ENCODE measurements around the gene DNAJC28. TPM values are rescaled to one million over a fixed set of nuclear protein-coding genes. Genes with fewer than 3 reads are reported as not detected.
"Not testable (repeated sequence)": the region's sequence is repeated elsewhere in the genome, so short reads cannot be mapped to it uniquely, and the experiment has no call there.

Gene DNAJC28
- total and polyA plus RNA-seq, 2 experiments from 2014 or later, result 5.0 to 6.6 TPM

DNA sequence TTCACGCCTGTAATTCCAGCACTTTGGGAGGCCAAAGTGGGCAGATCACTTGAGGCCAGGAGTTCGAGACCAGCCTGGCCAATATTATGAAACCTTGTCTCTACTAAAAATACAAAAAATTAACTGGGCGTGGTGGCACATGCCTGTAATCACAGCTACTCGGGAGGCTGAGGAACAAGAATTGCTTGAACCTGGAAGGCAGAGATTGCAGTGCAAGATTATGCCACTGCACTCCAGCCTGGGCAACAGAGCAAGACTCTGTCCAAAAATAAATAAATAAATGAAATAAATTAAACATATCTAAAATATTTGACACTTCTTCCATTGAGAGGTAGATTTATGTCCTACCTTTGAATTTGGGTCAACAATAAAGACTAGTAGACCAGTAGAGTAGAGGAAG, 22.3 kb downstream of the DNAJC28 start:
- H3K36me3 ChIP-seq (ENCODE audit: insufficient read depth); ATAC-seq; DNase-seq (ENCODE audit: low spot score); H3K9me3 Mint-ChIP-seq; H3K27ac Mint-ChIP-seq; H3K4me3 Mint-ChIP-seq; H3K4me1 ChIP-seq (ENCODE audit: insufficient read depth); H3K27ac ChIP-seq (ENCODE audit: low read depth); H3K27me3 Mint-ChIP-seq (ENCODE audit: insufficient read depth, low read depth, poor library complexity); H2AFZ ChIP-seq; H3K36me3 Mint-ChIP-seq (ENCODE audit: low read depth); H3F3A ChIP-seq (replicated peaks; ENCODE audit: low read depth); H3K9me2 ChIP-seq (ENCODE audit: insufficient read depth); H3K4me2 ChIP-seq; H3K4me1 Mint-ChIP-seq; H3K27me3 ChIP-seq (ENCODE audit: insufficient read depth); H4K20me1 ChIP-seq (replicated peaks; ENCODE audit: insufficient read depth); H3K4me3 ChIP-seq: not testable (repeated sequence)
- H3K79me2 ChIP-seq (replicated peaks; ENCODE audit: insufficient read depth), result peaks cover 31% of the 10 kb centered on the region

GRCh38 chr21:33461538-33462250, 29.8 kb downstream of the DNAJC28 start:
- no peak overlapping the region for H3K27ac ChIP-seq (ENCODE audit: low read depth)
- H3K4me2 ChIP-seq, result no peak overlapping the region
- Mint-ChIP-seq H3K36me3 (ENCODE audit: low read depth) (no peaks in the 10 kb centered on the region), H3K9me3 (no peaks in the 10 kb centered on the region), H3K4me1 (peaks cover 2% of the 10 kb centered on the region; the same call in 2 of the 3 replicates), H3K27me3 (ENCODE audit: insufficient read depth, low read depth, poor library complexity) (no peaks in the 10 kb centered on the region), H3K27ac (no peak overlapping the region), H3K4me3 (no peak overlapping the region)
- H3K79me2 ChIP-seq (replicated peaks; ENCODE audit: insufficient read depth), result no peaks in the 10 kb centered on the region
- H4K20me1 ChIP-seq (replicated peaks; ENCODE audit: insufficient read depth), result no peaks in the 10 kb centered on the region; the same call in 1 of the 2 replicates
- H3K36me3 ChIP-seq (ENCODE audit: insufficient read depth), result no peaks in the 10 kb centered on the region; the same call in 1 of the 2 replicates
- H3K4me1 ChIP-seq (ENCODE audit: insufficient read depth), result peaks cover 8% of the 10 kb centered on the region; the same call in 1 of the 2 replicates
- no peak overlapping the region for H2AFZ ChIP-seq
- H3K4me3 ChIP-seq, result no peak overlapping the region
- no peaks in the 10 kb centered on the region for H3K9me2 ChIP-seq (ENCODE audit: insufficient read depth)
- ATAC-seq (no peak), DNase-seq (ENCODE audit: low spot score) (no peak)
- no peaks in the 10 kb centered on the region for H3F3A ChIP-seq (replicated peaks; ENCODE audit: low read depth)
- no peak for TF ChIP-seq CTCF (conservative IDR thresholded peaks at IDR 0.05; ENCODE audit: low read depth in 2 of 2)
- TF ChIP-seq ZNF114 (CRISPR knock-in tag; IDR thresholded peaks at IDR 0.05), result no peak
- TF ChIP-seq POLR2AphosphoS5 (IDR thresholded peaks at IDR 0.05; ENCODE audit: low read depth), result no peak
- no peak for TF ChIP-seq STAT1 (IDR thresholded peaks at IDR 0.05; ENCODE audit: unreplicated experiment)
- no peak for TF ChIP-seq CREB1 (CRISPR knock-in tag; IDR thresholded peaks at IDR 0.05; ENCODE audit: low read depth)
- no peaks in the 10 kb centered on the region for H3K27me3 ChIP-seq (ENCODE audit: insufficient read depth)

GRCh38 chr21:33458861-33459260, 32.7 kb downstream of the DNAJC28 start:
- ATAC-seq (no peak), DNase-seq (ENCODE audit: low spot score) (no peak)
- Histone ChIP-seq H3F3A (replicated peaks; ENCODE audit: low read depth) (no peaks in the 10 kb centered on the region), H3K27me3 (ENCODE audit: insufficient read depth) (no peaks in the 10 kb centered on the region), H3K4me2 (no peak overlapping the region), H3K36me3 (ENCODE audit: insufficient read depth) (no peaks in the 10 kb centered on the region; the same call in 1 of the 2 replicates), H4K20me1 (replicated peaks; ENCODE audit: insufficient read depth) (no peaks in the 10 kb centered on the region; the same call in 1 of the 2 replicates), H3K79me2 (replicated peaks; ENCODE audit: insufficient read depth) (no peaks in the 10 kb centered on the region), H2AFZ (no peak overlapping the region), H3K9me2 (ENCODE audit: insufficient read depth) (no peaks in the 10 kb centered on the region), H3K4me3 (no peak overlapping the region), H3K27ac (ENCODE audit: low read depth) (no peak overlapping the region), H3K4me1 (ENCODE audit: insufficient read depth) (peaks cover 8% of the 10 kb centered on the region; the same call in 1 of the 2 replicates)
- no peaks in the 10 kb centered on the region for H3K36me3 Mint-ChIP-seq (ENCODE audit: low read depth)
- H3K27ac Mint-ChIP-seq, result no peak overlapping the region
- H3K4me1 Mint-ChIP-seq, result peaks cover 9% of the 10 kb centered on the region
- H3K9me3 Mint-ChIP-seq, result no peaks in the 10 kb centered on the region
- no peak overlapping the region for H3K4me3 Mint-ChIP-seq
- no peaks in the 10 kb centered on the region for H3K27me3 Mint-ChIP-seq (ENCODE audit: insufficient read depth, low read depth, poor library complexity)
- TF ChIP-seq, protein P1, sequence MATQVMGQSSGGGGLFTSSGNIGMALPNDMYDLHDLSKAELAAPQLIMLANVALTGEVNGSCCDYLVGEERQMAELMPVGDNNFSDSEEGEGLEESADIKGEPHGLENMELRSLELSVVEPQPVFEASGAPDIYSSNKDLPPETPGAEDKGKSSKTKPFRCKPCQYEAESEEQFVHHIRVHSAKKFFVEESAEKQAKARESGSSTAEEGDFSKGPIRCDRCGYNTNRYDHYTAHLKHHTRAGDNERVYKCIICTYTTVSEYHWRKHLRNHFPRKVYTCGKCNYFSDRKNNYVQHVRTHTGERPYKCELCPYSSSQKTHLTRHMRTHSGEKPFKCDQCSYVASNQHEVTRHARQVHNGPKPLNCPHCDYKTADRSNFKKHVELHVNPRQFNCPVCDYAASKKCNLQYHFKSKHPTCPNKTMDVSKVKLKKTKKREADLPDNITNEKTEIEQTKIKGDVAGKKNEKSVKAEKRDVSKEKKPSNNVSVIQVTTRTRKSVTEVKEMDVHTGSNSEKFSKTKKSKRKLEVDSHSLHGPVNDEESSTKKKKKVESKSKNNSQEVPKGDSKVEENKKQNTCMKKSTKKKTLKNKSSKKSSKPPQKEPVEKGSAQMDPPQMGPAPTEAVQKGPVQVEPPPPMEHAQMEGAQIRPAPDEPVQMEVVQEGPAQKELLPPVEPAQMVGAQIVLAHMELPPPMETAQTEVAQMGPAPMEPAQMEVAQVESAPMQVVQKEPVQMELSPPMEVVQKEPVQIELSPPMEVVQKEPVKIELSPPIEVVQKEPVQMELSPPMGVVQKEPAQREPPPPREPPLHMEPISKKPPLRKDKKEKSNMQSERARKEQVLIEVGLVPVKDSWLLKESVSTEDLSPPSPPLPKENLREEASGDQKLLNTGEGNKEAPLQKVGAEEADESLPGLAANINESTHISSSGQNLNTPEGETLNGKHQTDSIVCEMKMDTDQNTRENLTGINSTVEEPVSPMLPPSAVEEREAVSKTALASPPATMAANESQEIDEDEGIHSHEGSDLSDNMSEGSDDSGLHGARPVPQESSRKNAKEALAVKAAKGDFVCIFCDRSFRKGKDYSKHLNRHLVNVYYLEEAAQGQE (IDR thresholded peaks at IDR 0.05; ENCODE audit: unreplicated experiment), result no peak
- TF ChIP-seq CREB1 (CRISPR knock-in tag; IDR thresholded peaks at IDR 0.05; ENCODE audit: low read depth), result no peak
- no peak for TF ChIP-seq CTCF (conservative IDR thresholded peaks at IDR 0.05; ENCODE audit: low read depth in 2 of 2)
- no peak for TF ChIP-seq JUNB (IDR thresholded peaks at IDR 0.05; ENCODE audit: unreplicated experiment)
- no peak for TF ChIP-seq NANOG (IDR thresholded peaks at IDR 0.05; ENCODE audit: borderline replicate concordance)
- TF ChIP-seq ZNF331 (CRISPR knock-in tag; IDR thresholded peaks at IDR 0.05; ENCODE audit: low read depth), result no peak
- TF ChIP-seq EZH2 (IDR thresholded peaks at IDR 0.05; ENCODE audit: low read depth, unreplicated experiment), result no peak
- TF ChIP-seq STAT1 (IDR thresholded peaks at IDR 0.05; ENCODE audit: unreplicated experiment), result no peak
- TF ChIP-seq POLR2AphosphoS5 (IDR thresholded peaks at IDR 0.05; ENCODE audit: low read depth), result no peak
- no peak for TF ChIP-seq ZNF114 (CRISPR knock-in tag; IDR thresholded peaks at IDR 0.05)
